Natural killer cell (primary cell): ENCODE data around the gene SLC66A1. TPM values are rescaled to one million over a fixed set of nuclear protein-coding genes. Genes with fewer than 3 reads are reported as not detected.

Source experiments
- ATAC-seq, 3 donors: fragments of 150-1000 bp in 2 of 3; fragments of 200-7000 bp in 1 of 3; cut with Tn5 transposase; 1 replicate in 1 of 3; 2 replicates in 2 of 3; pipeline ENCODE4 v1.10.0; 2021; ENCODE audit warnings: mild to moderate bottlenecking in 2 of 3, moderate library complexity in 2 of 3
- DNase-seq, 2 donors: peaks; one replicate each; pipeline versions ENCODE4 v3.0.0 to v3.0.0-alpha.2; 2013 to 2021; ENCODE audit warnings: mixed read lengths in 1 of 2
- H3K27ac ChIP-seq: one replicate; pipeline ENCODE4 v1.5.1; 2013; ENCODE audit warnings: mild to moderate bottlenecking, low read length
- H3K27me3 ChIP-seq: one replicate; pipeline ENCODE4 v1.6.1; 2013; ENCODE audit warnings: low read length; ENCODE audit not compliant: control insufficient read depth, insufficient read depth
- H3K36me3 ChIP-seq: one replicate; pipeline ENCODE4 v1.6.1; 2013; ENCODE audit warnings: low read length; ENCODE audit not compliant: control insufficient read depth, insufficient read depth
- H3K4me1 ChIP-seq: one replicate; pipeline ENCODE4 v1.6.1; 2013; ENCODE audit warnings: low read length; ENCODE audit not compliant: control insufficient read depth, insufficient read depth
- H3K4me3 ChIP-seq: one replicate; pipeline ENCODE4 v1.5.1; 2013; ENCODE audit warnings: low read length
- H3K9me3 ChIP-seq: one replicate; pipeline ENCODE4 v1.6.1; 2013; ENCODE audit warnings: low read length; ENCODE audit not compliant: control insufficient read depth, insufficient read depth
- H3K27ac Mint-ChIP-seq, 2 donors: one replicate each; pipeline ENCODE4 v1.8.0; 2022; ENCODE audit warnings: mild to moderate bottlenecking in 2 of 2, mixed read lengths in 2 of 2, moderate library complexity in 1 of 2
- H3K27me3 Mint-ChIP-seq, 2 donors: one replicate each; pipeline ENCODE4 v1.8.0; 2022; ENCODE audit warnings: low read depth in 2 of 2, mixed read lengths in 2 of 2
- H3K36me3 Mint-ChIP-seq: one replicate; pipeline ENCODE4 v1.8.0; 2022; ENCODE audit warnings: mixed read lengths
- H3K4me1 Mint-ChIP-seq, 2 donors: one replicate each; pipeline ENCODE4 v1.8.0; 2022; ENCODE audit warnings: mixed read lengths in 2 of 2
- H3K4me3 Mint-ChIP-seq: one replicate; pipeline ENCODE4 v1.8.0; 2022; ENCODE audit warnings: mild to moderate bottlenecking, moderate library complexity, mixed read lengths
- H3K9me3 Mint-ChIP-seq, 2 donors: one replicate each; pipeline ENCODE4 v1.8.0; 2022; ENCODE audit warnings: mixed read lengths in 2 of 2
- CTCF ChIP-seq: fragments of 200-600 bp; IDR thresholded peaks from one replicate; pipeline ENCODE4 v1.8.0; 2022; ENCODE audit warnings: antibody characterized with exemption
- WGBS: methylation state at CpG from one replicate; pipeline ENCODE4 v1.1.7; 2013; ENCODE audit warnings: missing lambda C conversion rate; ENCODE audit not compliant: insufficient coverage; 5-methylcytosine and 5-hydroxymethylcytosine counted together
- intact Hi-C: fragments of 100-400 bp; cut with micrococcal nuclease; formaldehyde crosslinking; loops from one replicate; pipeline ENCODE4 v1.14.2; 2022
- total RNA-seq, 4 donors: library from RNA; stranded (reverse); fragments of 120-200 nt in 1 of 4; gene quantifications; one replicate each; pipeline versions ENCODE4 v1.2.3 to v1.2.4, GENCODE V29; 2013 to 2022

The SLC66A1 gene
- total RNA-seq, 3 donors from 2014 or later (not counting 1 experiment from before 2014, with no cell fraction given) = 5.8 to 8.5 (median 7.6) TPM

- no peaks in the 10 kb centered on the region for H3K9me3 ChIP-seq
- no peaks in the 10 kb centered on the region for H3K27me3 Mint-ChIP-seq
- no peaks in the 10 kb centered on the region for H3K9me3 Mint-ChIP-seq
- peaks cover 4% of the 10 kb centered on the region for H3K4me1 ChIP-seq
- no peak for ATAC-seq
- H3K36me3 Mint-ChIP-seq = no peaks in the 10 kb centered on the region
- no peak overlapping the region for H3K27ac ChIP-seq
- no peak overlapping the region for H3K27ac Mint-ChIP-seq
- 89% methylated on average over 3 of the region's 3 CpGs for WGBS
- peaks cover 0 to 2% of the 10 kb centered on the region in 2 donors for H3K4me1 Mint-ChIP-seq
- no peak overlapping the region for H3K4me3 Mint-ChIP-seq
- TF ChIP-seq CTCF = no peak
- no peak for DNase-seq
- intact Hi-C loops = no loop called here
- H3K36me3 ChIP-seq = peaks cover 18% of the 10 kb centered on the region
- no peaks in the 10 kb centered on the region for H3K27me3 ChIP-seq
- H3K4me3 ChIP-seq = no peak overlapping the region
Measured at GRCh38 chr1:19321071-19321470, 8.9 kb downstream of the SLC66A1 start.

GRCh38 chr1:19322481-19322880, 10.4 kb downstream of the SLC66A1 start:
- Histone ChIP-seq H3K27ac (no peak overlapping the region), H3K27me3 (no peaks in the 10 kb centered on the region), H3K4me1 (no peaks in the 10 kb centered on the region), H3K36me3 (peaks cover 22% of the 10 kb centered on the region), H3K4me3 (no peak overlapping the region), H3K9me3 (no peaks in the 10 kb centered on the region)
- intact Hi-C loops = no loop called here
- Mint-ChIP-seq H3K4me3 (no peak overlapping the region), H3K27ac (no peak overlapping the region), H3K27me3 (no peaks in the 10 kb centered on the region), H3K36me3 (no peaks in the 10 kb centered on the region), H3K4me1 (no peaks in the 10 kb centered on the region), H3K9me3 (no peaks in the 10 kb centered on the region)
- 89% methylated on average over 10 of the region's 10 CpGs for WGBS
- TF ChIP-seq CTCF = no peak
- ATAC-seq (no peak), DNase-seq (peak in 1 of 2 donors; percentile 4)

- no peak for TF ChIP-seq CTCF
- no peak for ATAC-seq
Measured at GRCh38 chr1:19323987-19324664, 12.0 kb downstream of the SLC66A1 start.

GRCh38 chr1:19324665-19324990, 12.5 kb downstream of the SLC66A1 start:
- no peaks in the 10 kb centered on the region for H3K36me3 Mint-ChIP-seq
- no peaks in the 10 kb centered on the region for H3K27me3 Mint-ChIP-seq
- DNase-seq (no peak), ATAC-seq (no peak)
- no peak overlapping the region for H3K4me3 Mint-ChIP-seq
- Histone ChIP-seq H3K9me3 (no peaks in the 10 kb centered on the region), H3K27me3 (no peaks in the 10 kb centered on the region), H3K36me3 (peaks cover 21% of the 10 kb centered on the region), H3K4me3 (no peak overlapping the region), H3K27ac (no peak overlapping the region), H3K4me1 (no peaks in the 10 kb centered on the region)
- H3K27ac Mint-ChIP-seq = no peak overlapping the region
- H3K9me3 Mint-ChIP-seq = no peaks in the 10 kb centered on the region
- H3K4me1 Mint-ChIP-seq = peaks cover 0 to 3% of the 10 kb centered on the region in 2 donors
- intact Hi-C loops = no loop called here
- no peak for TF ChIP-seq CTCF
- 96% methylated on average over 9 of the region's 9 CpGs for WGBS

More at GRCh38 chr1:19323987-19324664, 12.0 kb downstream of the SLC66A1 start:
- no peaks in the 10 kb centered on the region for H3K27me3 Mint-ChIP-seq
- Histone ChIP-seq H3K9me3 (no peaks in the 10 kb centered on the region), H3K4me3 (no peak overlapping the region), H3K27me3 (no peaks in the 10 kb centered on the region), H3K27ac (no peak overlapping the region), H3K4me1 (no peaks in the 10 kb centered on the region), H3K36me3 (peaks cover 21% of the 10 kb centered on the region)
- peak overlapping the region; percentile 40 for H3K4me3 Mint-ChIP-seq
- no peak for DNase-seq
- H3K36me3 Mint-ChIP-seq = no peaks in the 10 kb centered on the region
- intact Hi-C loops = no loop called here
- H3K4me1 Mint-ChIP-seq = no peaks in the 10 kb centered on the region
- no peak overlapping the region for H3K27ac Mint-ChIP-seq
- no peaks in the 10 kb centered on the region for H3K9me3 Mint-ChIP-seq
- 93% methylated on average over 22 of the region's 23 CpGs for WGBS
